K562 (cell line): ENCODE data around the gene S100A4. TPM values are rescaled to one million over a fixed set of nuclear protein-coding genes. Genes with fewer than 3 reads are reported as not detected.
A peak's percentile ranks its signal among the peaks of the same experiment; 100 is the strongest.

Experiments
- CBFB ChIP-seq: sonication (generic); formaldehyde crosslinking; IDR thresholded peaks from 2 replicates; pipeline ENCODE4 v1.4.0; 2020; ENCODE audit warnings: mild to moderate bottlenecking, missing genetic modification reagents
- HDGF ChIP-seq: fragments of 450-650 bp; IDR thresholded peaks from 2 replicates; pipeline ENCODE4 v1.6.1; 2016
- LEF1 ChIP-seq: fragments of 450-650 bp; IDR thresholded peaks from 2 replicates; pipeline ENCODE4 v1.6.1; 2016; ENCODE audit warnings: mild to moderate bottlenecking
- MYNN ChIP-seq, 2 experiments: sonication (generic); formaldehyde crosslinking in 1 of 2; IDR thresholded peaks; 2 replicates each; pipeline versions ENCODE4 v1.5.0 to v1.6.1; 2016 to 2020; ENCODE audit warnings: antibody characterized with exemption in 1 of 2, missing genetic modification reagents in 1 of 2
- STAT5A ChIP-seq: IDR thresholded peaks from 2 replicates; pipeline ENCODE4 v1.6.1; 2012; ENCODE audit warnings: low read length, inconsistent platforms, borderline replicate concordance
- ZNF584 ChIP-seq: fragments of 200-800 bp; sonication (Bioruptor generic); IDR thresholded peaks from 2 replicates; pipeline ENCODE4 v1.6.1; 2016; ENCODE audit warnings: low read depth, mild to moderate bottlenecking, missing genetic modification characterization, missing compliant biosample characterization
- polyA plus RNA-seq, 8 experiments: library from polyadenylated mRNA; depleted of rRNA in 4 of 8; stranded (reverse) in 5 of 8; unstranded in 3 of 8; fragments of >200 nt; fragmentation: Nextera tagmentation in 2 of 8; fragmentation: Illumina TruSeq in 1 of 8; extraction: Ambion mirVana in 2 of 8; extraction: Trizol in 1 of 8; gene quantifications; 2 replicates each; pipeline versions ENCODE4 v1.2.1 to v1.2.3, GENCODE V29; 2011 to 2014; ENCODE audit warnings: inconsistent platforms in 1 of 8, missing spikeins in 1 of 8
- total RNA-seq, 7 experiments: library from RNA; depleted of rRNA in 6 of 7; stranded (reverse); fragments of >200 nt in 6 of 7; fragmentation: Illumina TruSeq in 2 of 7; extraction: Trizol in 2 of 7; gene quantifications; 2 replicates each; pipeline versions ENCODE4 v1.2.1 to v1.2.3, GENCODE V29; 2011 to 2021; ENCODE audit warnings: low replicate concordance in 1 of 7
- TF ChIP-seq, protein P1 (sequence below): sonication (generic); formaldehyde crosslinking; IDR thresholded peaks from 2 replicates; pipeline ENCODE4 v1.8.1; 2023; ENCODE audit warnings: missing genetic modification reagents, mild to moderate bottlenecking, borderline replicate concordance
- TF ChIP-seq, protein P2 (sequence below): sonication (generic); formaldehyde crosslinking; IDR thresholded peaks from 2 replicates; pipeline ENCODE4 v1.8.1; 2022; ENCODE audit warnings: missing genetic modification reagents
- TF ChIP-seq, protein P3 (sequence below): fragments of 250-450 bp; sonication (Bioruptor Pico); IDR thresholded peaks from 2 replicates; pipeline ENCODE4 v1.4.0; 2020; ENCODE audit warnings: mild to moderate bottlenecking, moderate library complexity
- TF ChIP-seq, protein P4 (sequence below), 2 experiments: fragments of 450-650 bp; formaldehyde crosslinking in 1 of 2; IDR thresholded peaks; 2 replicates each; pipeline versions ENCODE4 v1.4.0 to v1.6.1; 2014 to 2020; ENCODE audit warnings: mild to moderate bottlenecking in 2 of 2, borderline replicate concordance in 1 of 2, low read depth in 1 of 2

Gene S100A4
- total and polyA plus RNA-seq, 9 of the 15 experiments (the other 6 are each of a cell fraction or from before 2014, with no cell fraction given) = 3.7 to 20.1 (median 11.2) TPM

DNA sequence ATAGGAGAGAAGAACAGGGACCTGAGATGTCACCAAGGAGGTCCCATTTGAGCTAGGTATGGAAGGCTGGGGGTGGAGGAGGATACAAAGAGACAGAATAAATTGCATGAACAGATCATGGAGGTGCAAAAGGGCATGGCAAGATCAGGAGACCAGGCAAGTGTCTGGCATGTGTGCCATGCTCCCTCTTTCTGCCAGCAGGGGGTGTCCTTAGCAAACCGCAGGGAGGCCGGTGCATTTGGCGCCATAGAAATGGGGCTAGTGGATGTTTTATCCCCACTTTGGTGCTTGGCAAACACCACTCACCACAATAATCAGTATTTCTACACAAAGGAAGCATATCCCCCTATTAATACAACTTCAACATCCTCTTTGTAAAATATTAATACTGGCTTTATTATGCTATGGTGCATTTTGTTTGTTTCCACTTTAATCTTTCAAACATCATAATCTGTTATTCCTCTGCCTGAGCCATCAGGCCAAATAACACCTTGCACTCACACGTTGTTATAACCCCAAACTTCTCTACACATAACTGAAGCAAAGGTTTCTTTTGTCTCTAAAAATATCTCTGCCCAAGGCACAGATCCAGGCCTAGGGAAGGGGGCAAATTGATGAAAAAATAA, 35.8 kb downstream of the S100A4 start (continued):
- TF ChIP-seq, protein P1, sequence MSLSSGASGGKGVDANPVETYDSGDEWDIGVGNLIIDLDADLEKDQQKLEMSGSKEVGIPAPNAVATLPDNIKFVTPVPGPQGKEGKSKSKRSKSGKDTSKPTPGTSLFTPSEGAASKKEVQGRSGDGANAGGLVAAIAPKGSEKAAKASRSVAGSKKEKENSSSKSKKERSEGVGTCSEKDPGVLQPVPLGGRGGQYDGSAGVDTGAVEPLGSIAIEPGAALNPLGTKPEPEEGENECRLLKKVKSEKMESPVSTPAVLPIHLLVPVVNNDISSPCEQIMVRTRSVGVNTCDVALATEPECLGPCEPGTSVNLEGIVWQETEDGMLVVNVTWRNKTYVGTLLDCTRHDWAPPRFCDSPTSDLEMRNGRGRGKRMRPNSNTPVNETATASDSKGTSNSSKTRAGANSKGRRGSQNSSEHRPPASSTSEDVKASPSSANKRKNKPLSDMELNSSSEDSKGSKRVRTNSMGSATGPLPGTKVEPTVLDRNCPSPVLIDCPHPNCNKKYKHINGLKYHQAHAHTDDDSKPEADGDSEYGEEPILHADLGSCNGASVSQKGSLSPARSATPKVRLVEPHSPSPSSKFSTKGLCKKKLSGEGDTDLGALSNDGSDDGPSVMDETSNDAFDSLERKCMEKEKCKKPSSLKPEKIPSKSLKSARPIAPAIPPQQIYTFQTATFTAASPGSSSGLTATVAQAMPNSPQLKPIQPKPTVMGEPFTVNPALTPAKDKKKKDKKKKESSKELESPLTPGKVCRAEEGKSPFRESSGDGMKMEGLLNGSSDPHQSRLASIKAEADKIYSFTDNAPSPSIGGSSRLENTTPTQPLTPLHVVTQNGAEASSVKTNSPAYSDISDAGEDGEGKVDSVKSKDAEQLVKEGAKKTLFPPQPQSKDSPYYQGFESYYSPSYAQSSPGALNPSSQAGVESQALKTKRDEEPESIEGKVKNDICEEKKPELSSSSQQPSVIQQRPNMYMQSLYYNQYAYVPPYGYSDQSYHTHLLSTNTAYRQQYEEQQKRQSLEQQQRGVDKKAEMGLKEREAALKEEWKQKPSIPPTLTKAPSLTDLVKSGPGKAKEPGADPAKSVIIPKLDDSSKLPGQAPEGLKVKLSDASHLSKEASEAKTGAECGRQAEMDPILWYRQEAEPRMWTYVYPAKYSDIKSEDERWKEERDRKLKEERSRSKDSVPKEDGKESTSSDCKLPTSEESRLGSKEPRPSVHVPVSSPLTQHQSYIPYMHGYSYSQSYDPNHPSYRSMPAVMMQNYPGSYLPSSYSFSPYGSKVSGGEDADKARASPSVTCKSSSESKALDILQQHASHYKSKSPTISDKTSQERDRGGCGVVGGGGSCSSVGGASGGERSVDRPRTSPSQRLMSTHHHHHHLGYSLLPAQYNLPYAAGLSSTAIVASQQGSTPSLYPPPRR (CRISPR knock-in tag) = no peak
- TF ChIP-seq ZNF584 (CRISPR knock-in tag) (no peak), HDGF (no peak), LEF1 (no peak), CBFB (CRISPR knock-in tag) (peak; percentile 94), STAT5A (no peak), MYNN (IDR thresholded peaks at IDR 0.05) (no peak), MYNN (CRISPR knock-in tag; IDR thresholded peaks at IDR 0.05) (no peak)
- TF ChIP-seq, protein P2, sequence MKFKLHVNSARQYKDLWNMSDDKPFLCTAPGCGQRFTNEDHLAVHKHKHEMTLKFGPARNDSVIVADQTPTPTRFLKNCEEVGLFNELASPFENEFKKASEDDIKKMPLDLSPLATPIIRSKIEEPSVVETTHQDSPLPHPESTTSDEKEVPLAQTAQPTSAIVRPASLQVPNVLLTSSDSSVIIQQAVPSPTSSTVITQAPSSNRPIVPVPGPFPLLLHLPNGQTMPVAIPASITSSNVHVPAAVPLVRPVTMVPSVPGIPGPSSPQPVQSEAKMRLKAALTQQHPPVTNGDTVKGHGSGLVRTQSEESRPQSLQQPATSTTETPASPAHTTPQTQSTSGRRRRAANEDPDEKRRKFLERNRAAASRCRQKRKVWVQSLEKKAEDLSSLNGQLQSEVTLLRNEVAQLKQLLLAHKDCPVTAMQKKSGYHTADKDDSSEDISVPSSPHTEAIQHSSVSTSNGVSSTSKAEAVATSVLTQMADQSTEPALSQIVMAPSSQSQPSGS (CRISPR knock-in tag) = no peak
- TF ChIP-seq, protein P3, sequence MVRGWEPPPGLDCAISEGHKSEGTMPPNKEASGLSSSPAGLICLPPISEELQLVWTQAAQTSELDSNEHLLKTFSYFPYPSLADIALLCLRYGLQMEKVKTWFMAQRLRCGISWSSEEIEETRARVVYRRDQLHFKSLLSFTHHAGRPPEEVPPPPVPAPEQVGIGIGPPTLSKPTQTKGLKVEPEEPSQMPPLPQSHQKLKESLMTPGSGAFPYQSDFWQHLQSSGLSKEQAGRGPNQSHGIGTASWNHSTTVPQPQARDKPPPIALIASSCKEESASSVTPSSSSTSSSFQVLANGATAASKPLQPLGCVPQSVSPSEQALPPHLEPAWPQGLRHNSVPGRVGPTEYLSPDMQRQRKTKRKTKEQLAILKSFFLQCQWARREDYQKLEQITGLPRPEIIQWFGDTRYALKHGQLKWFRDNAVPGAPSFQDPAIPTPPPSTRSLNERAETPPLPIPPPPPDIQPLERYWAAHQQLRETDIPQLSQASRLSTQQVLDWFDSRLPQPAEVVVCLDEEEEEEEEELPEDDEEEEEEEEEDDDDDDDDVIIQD = no peak
- TF ChIP-seq, protein P4, sequence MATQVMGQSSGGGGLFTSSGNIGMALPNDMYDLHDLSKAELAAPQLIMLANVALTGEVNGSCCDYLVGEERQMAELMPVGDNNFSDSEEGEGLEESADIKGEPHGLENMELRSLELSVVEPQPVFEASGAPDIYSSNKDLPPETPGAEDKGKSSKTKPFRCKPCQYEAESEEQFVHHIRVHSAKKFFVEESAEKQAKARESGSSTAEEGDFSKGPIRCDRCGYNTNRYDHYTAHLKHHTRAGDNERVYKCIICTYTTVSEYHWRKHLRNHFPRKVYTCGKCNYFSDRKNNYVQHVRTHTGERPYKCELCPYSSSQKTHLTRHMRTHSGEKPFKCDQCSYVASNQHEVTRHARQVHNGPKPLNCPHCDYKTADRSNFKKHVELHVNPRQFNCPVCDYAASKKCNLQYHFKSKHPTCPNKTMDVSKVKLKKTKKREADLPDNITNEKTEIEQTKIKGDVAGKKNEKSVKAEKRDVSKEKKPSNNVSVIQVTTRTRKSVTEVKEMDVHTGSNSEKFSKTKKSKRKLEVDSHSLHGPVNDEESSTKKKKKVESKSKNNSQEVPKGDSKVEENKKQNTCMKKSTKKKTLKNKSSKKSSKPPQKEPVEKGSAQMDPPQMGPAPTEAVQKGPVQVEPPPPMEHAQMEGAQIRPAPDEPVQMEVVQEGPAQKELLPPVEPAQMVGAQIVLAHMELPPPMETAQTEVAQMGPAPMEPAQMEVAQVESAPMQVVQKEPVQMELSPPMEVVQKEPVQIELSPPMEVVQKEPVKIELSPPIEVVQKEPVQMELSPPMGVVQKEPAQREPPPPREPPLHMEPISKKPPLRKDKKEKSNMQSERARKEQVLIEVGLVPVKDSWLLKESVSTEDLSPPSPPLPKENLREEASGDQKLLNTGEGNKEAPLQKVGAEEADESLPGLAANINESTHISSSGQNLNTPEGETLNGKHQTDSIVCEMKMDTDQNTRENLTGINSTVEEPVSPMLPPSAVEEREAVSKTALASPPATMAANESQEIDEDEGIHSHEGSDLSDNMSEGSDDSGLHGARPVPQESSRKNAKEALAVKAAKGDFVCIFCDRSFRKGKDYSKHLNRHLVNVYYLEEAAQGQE (IDR thresholded peaks at IDR 0.05; ENCODE audit: borderline replicate concordance) = peak; percentile 66
- TF ChIP-seq, protein P4 (CRISPR knock-in tag; IDR thresholded peaks at IDR 0.05; ENCODE audit: low read depth) = no peak
